SK-N-SH treated with all-trans-retinoic acid at 6 μM for 48 hours (cell line): Measurements from ENCODE around the gene MMP27.

Source experiments
- ESRRG ChIP-seq: fragments of 250-450 bp; sonication (Bioruptor Pico); IDR thresholded peaks from 2 replicates; pipeline ENCODE4 v1.6.1; 2021; ENCODE audit warnings: mild to moderate bottlenecking
- GLIS3 ChIP-seq: fragments of 250-450 bp; sonication (Bioruptor Pico); IDR thresholded peaks from 2 replicates; pipeline ENCODE4 v1.5.0; 2020; ENCODE audit warnings: mild to moderate bottlenecking, moderate library complexity
- ISL1 ChIP-seq: fragments of 250-450 bp; sonication (Bioruptor Pico); IDR thresholded peaks from 2 replicates; pipeline ENCODE4 v2.1.2; 2022; ENCODE audit warnings: mild to moderate bottlenecking, moderate library complexity
- PATZ1 ChIP-seq: fragments of 250-450 bp; sonication (Bioruptor Pico); IDR thresholded peaks from 2 replicates; pipeline ENCODE4 v1.8.0; 2020; ENCODE audit warnings: mild to moderate bottlenecking, moderate library complexity, borderline replicate concordance
- POU6F1 ChIP-seq: fragments of 250-450 bp; sonication (Bioruptor Pico); IDR thresholded peaks from 2 replicates; pipeline ENCODE4 v1.8.0; 2021; ENCODE audit warnings: low read depth, mild to moderate bottlenecking, moderate library complexity, borderline replicate concordance
- ZFP3 ChIP-seq: fragments of 250-450 bp; sonication (Bioruptor Pico); IDR thresholded peaks from 2 replicates; pipeline ENCODE4 v1.5.0; 2020; ENCODE audit warnings: mild to moderate bottlenecking, moderate library complexity

- TF ChIP-seq GLIS3 (no peak), ESRRG (CRISPR knock-in tag) (no peak), ZFP3 (CRISPR knock-in tag) (no peak), PATZ1 (CRISPR knock-in tag) (no peak), ISL1 (CRISPR knock-in tag) (no peak), POU6F1 (no peak)
Measured at GRCh38 chr11:102712137-102712536, 6.6 kb upstream of the MMP27 start.
